ENCODE measurements around the gene RAB20.
A peak's percentile ranks its signal among the peaks of the same experiment; 100 is the strongest.

Gene RAB20

GRCh38 chr13:110563463-110563774 lies 1.9 kb upstream of the RAB20 start:
- H3K9me3 Mint-ChIP-seq = no peaks in the 10 kb centered on the region
- H3K27ac Mint-ChIP-seq = no peak overlapping the region
- no peak overlapping the region for H3K4me3 Mint-ChIP-seq
- H3K4me1 Mint-ChIP-seq = peaks cover 27% of the 10 kb centered on the region
- no peaks in the 10 kb centered on the region for H3K36me3 Mint-ChIP-seq
- no peaks in the 10 kb centered on the region for H3K27me3 Mint-ChIP-seq

GRCh38 chr13:110562696-110563462 lies 1.4 kb upstream of the RAB20 start:
- H3K4me3 Mint-ChIP-seq = peak overlapping the region; percentile 94
- peaks cover 27% of the 10 kb centered on the region for H3K4me1 Mint-ChIP-seq
- H3K36me3 Mint-ChIP-seq = no peaks in the 10 kb centered on the region
- H3K27ac Mint-ChIP-seq = peak overlapping the region; percentile 23
- no peaks in the 10 kb centered on the region for H3K9me3 Mint-ChIP-seq
- no peaks in the 10 kb centered on the region for H3K27me3 Mint-ChIP-seq

GRCh38 chr13:110562036-110562597 lies 595 bp upstream of the RAB20 start:
- Mint-ChIP-seq H3K9me3 (no peaks in the 10 kb centered on the region), H3K36me3 (no peaks in the 10 kb centered on the region), H3K4me3 (peak overlapping the region; percentile 94), H3K27me3 (no peaks in the 10 kb centered on the region), H3K27ac (peak overlapping the region; percentile 91), H3K4me1 (peaks cover 27% of the 10 kb centered on the region)

DNA sequence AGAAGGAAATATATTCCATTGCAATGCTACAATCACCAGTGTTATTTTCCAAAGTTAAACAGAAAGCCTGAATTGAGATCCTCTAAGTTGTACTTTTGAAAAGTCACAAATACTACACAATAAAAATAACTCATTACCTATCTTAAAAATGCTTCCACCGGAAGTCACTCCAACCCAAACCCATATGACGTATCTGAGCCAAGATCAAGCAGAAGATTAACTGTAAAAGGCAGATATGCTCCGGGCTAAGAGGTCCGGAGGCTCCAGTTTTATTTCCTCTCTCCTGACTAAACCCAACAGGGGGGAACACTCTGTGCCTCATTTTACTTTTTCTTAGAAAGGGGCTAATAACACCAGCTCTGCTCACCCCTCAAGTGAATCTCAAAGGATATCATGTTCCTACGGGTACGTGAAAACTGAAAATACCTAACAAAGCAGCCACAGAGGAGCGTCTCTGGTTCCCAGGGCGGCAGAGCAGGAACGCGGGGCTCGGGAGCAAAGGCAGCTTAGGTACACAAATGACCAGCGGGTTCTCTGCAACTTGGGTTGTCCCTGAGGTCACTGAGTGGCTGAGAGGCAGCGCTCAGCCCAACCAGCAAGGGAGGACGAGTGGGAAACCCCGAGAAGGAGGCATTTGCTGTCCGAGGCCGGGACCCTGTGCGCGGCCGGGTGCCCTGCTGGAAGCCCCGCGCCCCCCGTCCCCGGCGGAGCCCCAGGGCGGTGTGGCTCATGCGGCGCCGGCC lies 750 bp downstream of the RAB20 start:
- no peaks in the 10 kb centered on the region for H3K36me3 Mint-ChIP-seq
- H3K4me1 Mint-ChIP-seq = peaks cover 28% of the 10 kb centered on the region
- peak overlapping the region; percentile 84 for H3K4me3 Mint-ChIP-seq
- no peaks in the 10 kb centered on the region for H3K9me3 Mint-ChIP-seq
- peak overlapping the region; percentile 1 for H3K27ac Mint-ChIP-seq
- H3K27me3 Mint-ChIP-seq = no peaks in the 10 kb centered on the region

- Mint-ChIP-seq H3K4me1 (peaks cover 31% of the 10 kb centered on the region), H3K4me3 (peak overlapping the region; percentile 84), H3K36me3 (no peaks in the 10 kb centered on the region), H3K27me3 (no peaks in the 10 kb centered on the region), H3K9me3 (no peaks in the 10 kb centered on the region), H3K27ac (no peak overlapping the region)
These were observed 1.5 kb downstream of the RAB20 start for GRCh38 chr13:110559986-110560385.

DNA sequence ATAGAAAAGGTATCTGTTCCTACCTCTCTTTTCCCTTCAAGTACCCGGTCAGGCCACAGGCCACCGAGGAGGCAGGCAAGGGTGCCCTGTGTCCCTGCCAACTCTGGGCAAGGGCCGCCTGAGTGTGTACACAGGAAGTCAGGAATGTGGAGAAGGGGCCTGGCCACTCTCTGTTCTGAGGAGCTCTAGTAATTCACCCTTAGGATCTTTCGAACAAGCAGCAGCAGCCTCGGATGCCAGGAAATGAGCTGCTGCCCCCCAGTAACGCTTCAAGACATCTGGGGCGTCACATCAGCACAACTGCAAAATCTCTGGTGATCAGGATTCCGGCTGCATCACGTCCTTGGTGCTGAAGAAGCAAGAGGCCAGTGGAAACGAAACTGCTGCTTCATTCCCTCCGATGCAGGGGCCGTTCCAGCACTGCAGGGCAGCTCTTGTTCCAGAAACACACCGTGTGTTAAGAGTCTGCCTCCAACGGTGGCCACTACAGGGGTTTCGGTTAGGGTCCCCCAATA lies 2.0 kb downstream of the RAB20 start:
- H3K9me3 Mint-ChIP-seq = no peaks in the 10 kb centered on the region
- no peaks in the 10 kb centered on the region for H3K27me3 Mint-ChIP-seq
- H3K4me1 Mint-ChIP-seq = peaks cover 31% of the 10 kb centered on the region
- no peak overlapping the region for H3K27ac Mint-ChIP-seq
- no peaks in the 10 kb centered on the region for H3K36me3 Mint-ChIP-seq
- no peak overlapping the region for H3K4me3 Mint-ChIP-seq

GRCh38 chr13:110557610-110558305 lies 3.8 kb downstream of the RAB20 start:
- Mint-ChIP-seq H3K27ac (no peak overlapping the region), H3K36me3 (no peaks in the 10 kb centered on the region), H3K9me3 (no peaks in the 10 kb centered on the region), H3K27me3 (no peaks in the 10 kb centered on the region), H3K4me1 (peaks cover 24% of the 10 kb centered on the region), H3K4me3 (no peak overlapping the region)

- Mint-ChIP-seq H3K9me3 (no peaks in the 10 kb centered on the region), H3K4me3 (no peak overlapping the region), H3K27me3 (no peaks in the 10 kb centered on the region), H3K36me3 (no peaks in the 10 kb centered on the region), H3K27ac (no peak overlapping the region), H3K4me1 (peaks cover 19% of the 10 kb centered on the region)
These were observed 4.4 kb downstream of the RAB20 start for GRCh38 chr13:110557082-110557481.

- H3K27me3 Mint-ChIP-seq = no peaks in the 10 kb centered on the region
- H3K27ac Mint-ChIP-seq = no peak overlapping the region
- H3K36me3 Mint-ChIP-seq = no peaks in the 10 kb centered on the region
- no peak overlapping the region for H3K4me3 Mint-ChIP-seq
- H3K4me1 Mint-ChIP-seq = peaks cover 16% of the 10 kb centered on the region
- H3K9me3 Mint-ChIP-seq = no peaks in the 10 kb centered on the region
These were observed 5.3 kb downstream of the RAB20 start for GRCh38 chr13:110556224-110556606.

DNA sequence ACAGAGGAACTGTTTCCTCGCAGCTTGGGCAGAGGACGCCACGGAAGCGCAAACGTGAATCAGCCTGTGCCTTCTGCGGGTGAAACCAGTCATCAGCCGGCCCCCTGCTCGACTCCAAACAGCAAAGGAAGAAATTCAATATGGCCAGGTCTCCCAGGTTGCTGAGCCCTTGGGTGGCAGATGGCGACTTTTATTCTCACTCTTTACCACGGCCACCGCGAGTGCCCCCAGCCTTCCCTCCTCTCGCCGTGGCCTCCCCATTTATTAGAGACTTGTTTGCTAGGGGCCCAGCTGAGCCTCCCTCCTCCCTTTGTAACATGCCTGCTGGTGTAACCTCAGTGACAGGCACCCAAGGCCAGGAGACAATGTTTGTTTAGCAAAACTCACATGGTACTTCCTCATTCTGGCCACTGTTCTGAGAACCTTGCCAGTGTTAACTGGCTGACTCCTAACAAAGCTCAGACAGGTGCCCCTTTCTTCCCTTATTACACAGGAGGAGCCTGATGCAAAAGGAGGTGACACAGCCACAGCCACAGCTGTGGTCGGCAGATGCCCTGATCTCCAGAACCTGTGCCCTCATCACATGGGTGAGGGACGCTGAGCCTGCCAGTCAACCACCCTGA lies 5.8 kb downstream of the RAB20 start:
- Mint-ChIP-seq H3K27ac (no peak overlapping the region), H3K36me3 (no peaks in the 10 kb centered on the region), H3K4me1 (peaks cover 12% of the 10 kb centered on the region), H3K9me3 (no peaks in the 10 kb centered on the region), H3K27me3 (no peaks in the 10 kb centered on the region), H3K4me3 (no peak overlapping the region)

- Mint-ChIP-seq H3K27me3 (no peaks in the 10 kb centered on the region), H3K9me3 (no peaks in the 10 kb centered on the region), H3K36me3 (no peaks in the 10 kb centered on the region), H3K4me1 (peaks cover 6% of the 10 kb centered on the region), H3K27ac (no peak overlapping the region), H3K4me3 (no peak overlapping the region)
These were observed 6.6 kb downstream of the RAB20 start for GRCh38 chr13:110554946-110555345.

GRCh38 chr13:110554227-110554836 lies 7.2 kb downstream of the RAB20 start:
- no peaks in the 10 kb centered on the region for H3K9me3 Mint-ChIP-seq
- H3K27ac Mint-ChIP-seq = no peak overlapping the region

GRCh38 chr13:110553417-110553816 lies 8.1 kb downstream of the RAB20 start:
- no peaks in the 10 kb centered on the region for H3K9me3 Mint-ChIP-seq
- H3K27me3 Mint-ChIP-seq = no peaks in the 10 kb centered on the region
- H3K36me3 Mint-ChIP-seq = no peaks in the 10 kb centered on the region
- no peak overlapping the region for H3K27ac Mint-ChIP-seq
- peaks cover 4% of the 10 kb centered on the region for H3K4me1 Mint-ChIP-seq
- H3K4me3 Mint-ChIP-seq = no peak overlapping the region

More at GRCh38 chr13:110554227-110554836, 7.2 kb downstream of the RAB20 start:
- Mint-ChIP-seq H3K4me3 (no peak overlapping the region), H3K4me1 (peaks cover 4% of the 10 kb centered on the region), H3K27me3 (no peaks in the 10 kb centered on the region), H3K36me3 (no peaks in the 10 kb centered on the region)

- H3K4me3 Mint-ChIP-seq = no peak overlapping the region
- no peaks in the 10 kb centered on the region for H3K27me3 Mint-ChIP-seq
- no peaks in the 10 kb centered on the region for H3K9me3 Mint-ChIP-seq
- H3K4me1 Mint-ChIP-seq = peaks cover 4% of the 10 kb centered on the region
- no peaks in the 10 kb centered on the region for H3K36me3 Mint-ChIP-seq
- H3K27ac Mint-ChIP-seq = no peak overlapping the region
These were observed 8.8 kb downstream of the RAB20 start for GRCh38 chr13:110552767-110553166.

DNA sequence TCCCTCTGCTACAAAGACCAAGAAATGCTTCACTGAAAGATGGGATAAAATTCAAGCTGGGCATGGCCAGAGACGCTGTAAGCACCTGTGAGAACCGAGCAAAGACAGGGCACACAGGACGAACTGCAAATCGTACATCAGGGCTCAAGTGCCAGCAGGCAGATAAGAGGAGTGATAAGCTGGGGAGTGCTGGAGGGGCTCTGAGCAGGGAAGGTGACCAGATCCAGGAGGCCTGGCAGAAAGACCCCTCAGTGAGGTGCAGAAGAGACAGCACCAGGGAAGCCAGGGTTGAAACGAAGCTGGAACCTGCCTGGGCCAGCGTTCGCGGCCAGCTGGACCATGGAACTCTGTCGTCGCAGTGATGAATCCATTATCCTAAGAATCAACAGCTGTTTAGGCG lies 10.2 kb downstream of the RAB20 start:
- Mint-ChIP-seq H3K36me3 (no peaks in the 10 kb centered on the region), H3K4me1 (peaks cover 4% of the 10 kb centered on the region), H3K9me3 (no peaks in the 10 kb centered on the region), H3K4me3 (no peak overlapping the region), H3K27me3 (no peaks in the 10 kb centered on the region), H3K27ac (no peak overlapping the region)

Data from activated naive CD4-positive, alpha-beta T cell treated with anti-CD3 and anti-CD28 coated beads, Interleukin-2, amount 50 U/mL, for 24 hours (primary cell).